Muscle of back (tissue), 11 donors: ENCODE measurements around the gene KNSTRN. TPM values are rescaled to one million over a fixed set of nuclear protein-coding genes. Genes with fewer than 3 reads are reported as not detected.

ENCODE experiments used
- DNase-seq, 3 donors: peaks; one replicate each; pipeline versions ENCODE4 v3.0.0 to v3.0.0-alpha.2; 2013
- polyA plus RNA-seq, 10 donors: library from polyadenylated mRNA; unstranded; fragments of 120-200 nt; gene quantifications; one replicate each; pipeline ENCODE4 v1.2.1, GENCODE V29; 2013; ENCODE audit not compliant: insufficient read length in 10 of 10

Gene KNSTRN
- polyA plus RNA-seq, 10 donors, result 15.5 to 26.2 (median 21.7) TPM

GRCh38 chr15:40364251-40364650 lies 18.3 kb upstream of the KNSTRN start:
- no peak for DNase-seq

GRCh38 chr15:40365016-40365415 lies 17.5 kb upstream of the KNSTRN start:
- DNase-seq, result no peak

GRCh38 chr15:40365624-40366456 lies 16.7 kb upstream of the KNSTRN start:
- DNase-seq, result no peak

- DNase-seq, result peak in 2 of 3 donors; percentile 50 to 66
Measured at GRCh38 chr15:40366457-40367370, 15.8 kb upstream of the KNSTRN start.

GRCh38 chr15:40367371-40367685 lies 15.2 kb upstream of the KNSTRN start:
- no peak for DNase-seq

- DNase-seq, result peak; percentile 75 to 89 (median 77)
Measured at GRCh38 chr15:40367686-40368611, 14.6 kb upstream of the KNSTRN start.

- DNase-seq, result no peak
Measured at GRCh38 chr15:40368719-40369473, 13.6 kb upstream of the KNSTRN start.

GRCh38 chr15:40369474-40369869 lies 13.0 kb upstream of the KNSTRN start:
- DNase-seq, result no peak

- no peak for DNase-seq
Measured at GRCh38 chr15:40369971-40370370, 12.6 kb upstream of the KNSTRN start.

GRCh38 chr15:40372981-40373380 lies 9.5 kb upstream of the KNSTRN start:
- DNase-seq, result no peak

- DNase-seq, result no peak
Measured at GRCh38 chr15:40377606-40378005, 4.9 kb upstream of the KNSTRN start.

- no peak for DNase-seq
Measured at GRCh38 chr15:40379374-40379773, 3.1 kb upstream of the KNSTRN start.

GRCh38 chr15:40379853-40380252 lies 2.7 kb upstream of the KNSTRN start:
- DNase-seq, result peak; percentile 48 to 84 (median 62)

- no peak for DNase-seq
Measured at GRCh38 chr15:40380636-40381035, 1.9 kb upstream of the KNSTRN start.

- DNase-seq, result no peak
Measured at GRCh38 chr15:40381818-40382529, 547 bp upstream of the KNSTRN start.

- DNase-seq, result no peak
Measured at GRCh38 chr15:40386480-40386879, 4.0 kb downstream of the KNSTRN start.

GRCh38 chr15:40388941-40389823 lies 6.7 kb downstream of the KNSTRN start:
- no peak for DNase-seq

- DNase-seq, result no peak
Measured at GRCh38 chr15:40389824-40390595, 7.5 kb downstream of the KNSTRN start.
